CD4-positive, alpha-beta T cell (primary cell): Measurements from ENCODE around the gene ABCG1. TPM values are rescaled to one million over a fixed set of nuclear protein-coding genes. Genes with fewer than 3 reads are reported as not detected.

Source experiments
- ATAC-seq: fragments of 200-7000 bp; cut with Tn5 transposase; one replicate; pipeline ENCODE4 v1.10.0; 2022; ENCODE audit warnings: mild to moderate bottlenecking; ENCODE audit not compliant: poor library complexity
- CTCF ChIA-PET: fragments of 350-600 bp; sonication (Branson Sonifier 250); formaldehyde crosslinking; loops from one replicate; lab custom pipeline; 2021; ENCODE audit warnings: antibody characterized with exemption, inconsistent platforms; lab: Charles Lee
- POLR2A ChIA-PET: fragments of 350-600 bp; sonication (Branson Sonifier 250); formaldehyde crosslinking; loops from one replicate; lab custom pipeline; 2021; ENCODE audit warnings: antibody characterized with exemption, inconsistent platforms; lab: Charles Lee
- DNase-seq, 14 experiments: peaks; one replicate each; pipeline ENCODE4 v3.0.0-alpha.2; 2013 to 2020; ENCODE audit warnings: mixed read lengths in 2 of 14
- H3K27ac ChIP-seq, 2 donors: one replicate each; pipeline versions ENCODE4 v1.5.1 to v1.7.0; 2013; ENCODE audit warnings: low read length in 2 of 2, low read depth in 1 of 2, mild to moderate bottlenecking in 1 of 2
- H3K27me3 ChIP-seq, 2 experiments: 1 replicate in 1 of 2; 2 replicates in 1 of 2; pipeline versions ENCODE4 v1.6.1 to v1.7.0; 2013; ENCODE audit warnings: low read length in 2 of 2, control low read depth in 1 of 2, mild to moderate bottlenecking in 1 of 2, moderate library complexity in 1 of 2; ENCODE audit not compliant: insufficient read depth in 2 of 2, control insufficient read depth in 1 of 2
- H3K36me3 ChIP-seq: one replicate; pipeline ENCODE4 v1.6.1; 2013; ENCODE audit warnings: low read length, control low read depth; ENCODE audit not compliant: insufficient read depth
- H3K4me1 ChIP-seq: one replicate; pipeline ENCODE4 v1.6.1; 2013; ENCODE audit warnings: low read length, control low read depth; ENCODE audit not compliant: insufficient read depth
- H3K4me3 ChIP-seq: one replicate; pipeline ENCODE4 v1.5.1; 2013; ENCODE audit warnings: mild to moderate bottlenecking, low read length, moderate library complexity
- H3K9me3 ChIP-seq, 2 experiments: 1 replicate in 1 of 2; 2 replicates in 1 of 2; pipeline versions ENCODE4 v1.6.1 to v1.7.0; 2013; ENCODE audit warnings: low read length in 2 of 2, mild to moderate bottlenecking in 2 of 2, control low read depth in 1 of 2, moderate library complexity in 1 of 2; ENCODE audit not compliant: control insufficient read depth in 1 of 2, insufficient read depth in 1 of 2
- H3K27ac Mint-ChIP-seq: one replicate; pipeline ENCODE4 v1.8.0; 2020; ENCODE audit warnings: mixed read lengths
- H3K27me3 Mint-ChIP-seq: one replicate; pipeline ENCODE4 v1.8.0; 2021; ENCODE audit warnings: mixed read lengths
- H3K36me3 Mint-ChIP-seq: one replicate; pipeline ENCODE4 v1.8.0; 2021; ENCODE audit warnings: low read depth, mixed read lengths
- H3K4me1 Mint-ChIP-seq: one replicate; pipeline ENCODE4 v1.8.0; 2021; ENCODE audit warnings: low read depth, mixed read lengths
- H3K4me3 Mint-ChIP-seq: one replicate; pipeline ENCODE4 v1.8.0; 2020; ENCODE audit warnings: mild to moderate bottlenecking, mixed read lengths
- H3K9me3 Mint-ChIP-seq: one replicate; pipeline ENCODE4 v1.8.0; 2020; ENCODE audit warnings: mixed read lengths
- CTCF ChIP-seq: fragments of 200-600 bp; IDR thresholded peaks from one replicate; pipeline ENCODE4 v1.8.0; 2022; ENCODE audit warnings: antibody characterized with exemption, mild to moderate bottlenecking
- intact Hi-C, 2 experiments: fragments of 100-400 bp; cut with DNase I in 1 of 2; cut with micrococcal nuclease in 1 of 2; formaldehyde crosslinking; loops; one replicate each; pipeline versions ENCODE4 v1.15.1 to v1.9.0; 2023 to 2025; cut with DNase I, micrococcal nuclease
- total RNA-seq, 174 experiments: library from RNA in 2 of 174; stranded (reverse) in 2 of 174; gene quantifications; one replicate each; pipeline ENCODE4 v1.2.3 and lab custom pipeline; 2021 to 2026

The ABCG1 gene
- total RNA-seq, 2 experiments from 2014 or later = 109 to 116 TPM

DNA sequence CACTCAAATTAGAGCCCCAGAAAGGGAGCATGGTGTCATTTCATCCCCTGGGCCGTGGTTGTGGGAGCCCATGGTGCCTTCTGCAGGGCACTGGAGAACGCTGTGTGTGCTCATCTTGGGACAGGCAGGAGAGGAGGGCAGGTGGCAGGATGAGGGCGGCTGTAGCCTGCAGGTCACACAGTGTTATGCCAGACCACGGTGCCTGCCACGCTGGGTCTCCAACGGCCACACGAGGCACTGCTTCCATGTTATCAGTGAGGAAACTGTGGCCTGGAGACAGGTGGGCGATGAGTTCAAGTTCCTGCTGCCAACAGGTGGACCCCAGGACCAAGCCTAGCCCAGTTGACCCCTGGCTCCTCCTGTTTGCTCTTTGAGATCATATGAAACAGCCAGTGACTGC lies 21.0 kb downstream of the ABCG1 start:
- H3K4me3 Mint-ChIP-seq = no peak overlapping the region
- ATAC-seq = no peak
- H3K36me3 Mint-ChIP-seq = no peaks in the 10 kb centered on the region
- ChIA-PET CTCF (interaction anchor here (2.8 to 3.2 kb wide), 2 partner anchors 52 to 94 kb away, joined by 7 to 12 read pairs; no protein-coding TSS in a partner anchor), POLR2A (interaction anchor here (1.2 kb wide), 2 partner anchors 52 to 235 kb away, joined by 3 to 5 read pairs; no protein-coding TSS in a partner anchor)
- Histone ChIP-seq H3K4me1 (peaks cover 65% of the 10 kb centered on the region), H3K9me3 (no peaks in the 10 kb centered on the region), H3K36me3 (no peaks in the 10 kb centered on the region), H3K4me3 (no peak overlapping the region), H3K27me3 (no peaks in the 10 kb centered on the region), H3K27ac (no peak overlapping the region)
- no peaks in the 10 kb centered on the region for H3K27me3 Mint-ChIP-seq
- intact Hi-C loops = loop anchor here (2.0 to 10.0 kb wide), 6 partner anchors 19 to 1545 kb away; partner anchors contain the start of genes PRDM15 (in 1 of the 2) and RRP1 (in 1 of the 2)
- TF ChIP-seq CTCF = no peak
- DNase-seq = no peak
- H3K27ac Mint-ChIP-seq = no peak overlapping the region
- peaks cover 63% of the 10 kb centered on the region for H3K4me1 Mint-ChIP-seq
- no peaks in the 10 kb centered on the region for H3K9me3 Mint-ChIP-seq

DNA sequence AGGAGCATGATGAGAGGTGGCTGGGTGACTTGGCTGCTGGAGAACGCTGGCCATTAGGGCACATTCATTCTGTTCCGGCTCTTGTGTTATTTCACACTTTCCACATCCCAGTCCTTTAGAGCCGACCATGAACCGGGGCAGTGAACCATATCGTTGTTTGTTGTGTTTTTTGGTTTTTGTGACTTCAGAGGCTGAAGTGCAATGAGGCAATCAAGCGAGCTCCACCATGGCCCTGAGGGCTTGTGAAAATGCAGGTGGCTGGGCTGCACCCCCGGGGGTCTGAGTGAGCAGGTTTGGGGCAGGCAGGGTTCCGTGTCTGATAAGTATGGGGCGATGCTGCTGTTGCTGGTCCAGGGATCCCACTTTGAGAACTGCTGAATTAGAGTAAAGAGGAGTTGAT lies 23.7 kb downstream of the ABCG1 start:
- H3K27me3 Mint-ChIP-seq = no peaks in the 10 kb centered on the region
- H3K4me3 Mint-ChIP-seq = no peak overlapping the region
- ATAC-seq (no peak), DNase-seq (no peak)
- no peaks in the 10 kb centered on the region for H3K27me3 ChIP-seq
- H3K4me1 ChIP-seq = peaks cover 44% of the 10 kb centered on the region
- no peak overlapping the region for H3K27ac Mint-ChIP-seq
- H3K9me3 Mint-ChIP-seq = no peaks in the 10 kb centered on the region
- no peaks in the 10 kb centered on the region for H3K9me3 ChIP-seq
- H3K36me3 ChIP-seq = peaks cover 2% of the 10 kb centered on the region
- intact Hi-C loops = no loop called here
- no peak for TF ChIP-seq CTCF
- peaks cover 48% of the 10 kb centered on the region for H3K4me1 Mint-ChIP-seq
- ChIA-PET CTCF (no interaction called here), POLR2A (no interaction called here)
- H3K27ac ChIP-seq = no peak overlapping the region
- H3K4me3 ChIP-seq = no peak overlapping the region
- H3K36me3 Mint-ChIP-seq = peaks cover 12% of the 10 kb centered on the region

- intact Hi-C loops = no loop called here
- H3K27me3 ChIP-seq = no peaks in the 10 kb centered on the region
- DNase-seq (no peak), ATAC-seq (no peak)
- H3K4me1 ChIP-seq = peaks cover 43% of the 10 kb centered on the region
- no peak for TF ChIP-seq CTCF
- H3K4me1 Mint-ChIP-seq = peaks cover 47% of the 10 kb centered on the region
- no peaks in the 10 kb centered on the region for H3K9me3 Mint-ChIP-seq
- no peaks in the 10 kb centered on the region for H3K27me3 Mint-ChIP-seq
- H3K36me3 Mint-ChIP-seq = peaks cover 17% of the 10 kb centered on the region
- H3K9me3 ChIP-seq = no peaks in the 10 kb centered on the region
- peaks cover 4% of the 10 kb centered on the region for H3K36me3 ChIP-seq
- H3K4me3 Mint-ChIP-seq = no peak overlapping the region
- ChIA-PET CTCF (no interaction called here), POLR2A (no interaction called here)
- H3K4me3 ChIP-seq = no peak overlapping the region
- no peak overlapping the region for H3K27ac Mint-ChIP-seq
- H3K27ac ChIP-seq = no peak overlapping the region
These were observed 24.1 kb downstream of the ABCG1 start for GRCh38 chr21:42243026-42243425.
